ENCODE results near the gene CCDC137. TPM values are rescaled to one million over a fixed set of nuclear protein-coding genes. Genes with fewer than 3 reads are reported as not detected.

The CCDC137 gene
- total RNA-seq, 2 donors from 2014 or later, result 13.7 to 41.1 TPM

GRCh38 chr17:81713556-81714411, 47.2 kb downstream of the CCDC137 start:
- Histone ChIP-seq H3K36me3 (no peaks in the 10 kb centered on the region), H3K4me3 (peak overlapping the region; percentile 75), H3K9ac (ENCODE audit: low read depth in 2 of 2, low read length in 2 of 2) (peak overlapping the region; percentile 78 to 86), H3K4me1 (peaks cover 35% of the 10 kb centered on the region), H3K27me3 (no peaks in the 10 kb centered on the region), H3K27ac (peak overlapping the region; percentile 48), H3K9me3 (no peaks in the 10 kb centered on the region)
- peak; percentile 81 for DNase-seq
- intact Hi-C loops (cut with DNase I), result no loop called here
- TF ChIP-seq CTCF (IDR thresholded peaks at IDR 0.05), result no peak

GRCh38 chr17:81714412-81715106, 48.0 kb downstream of the CCDC137 start:
- no peak overlapping the region for H3K4me3 ChIP-seq
- H3K36me3 ChIP-seq, result no peaks in the 10 kb centered on the region
- peak overlapping the region; percentile 78 to 86 for H3K9ac ChIP-seq (ENCODE audit: low read depth in 2 of 2, low read length in 2 of 2)

GRCh38 chr17:81715107-81715871, 48.8 kb downstream of the CCDC137 start:
- Histone ChIP-seq H3K4me1 (peaks cover 30% of the 10 kb centered on the region), H3K36me3 (no peaks in the 10 kb centered on the region), H3K4me3 (no peak overlapping the region), H3K9me3 (no peaks in the 10 kb centered on the region), H3K9ac (ENCODE audit: low read depth in 2 of 2, low read length in 2 of 2) (no peak overlapping the region), H3K27me3 (no peaks in the 10 kb centered on the region), H3K27ac (no peak overlapping the region)
- no peak for TF ChIP-seq CTCF (IDR thresholded peaks at IDR 0.05)
- no peak for DNase-seq
- intact Hi-C loops (cut with DNase I), result no loop called here

More at GRCh38 chr17:81714412-81715106, 48.0 kb downstream of the CCDC137 start:
- intact Hi-C loops (cut with DNase I), result no loop called here
- H3K4me1 ChIP-seq, result peaks cover 35% of the 10 kb centered on the region
- no peak for DNase-seq
- H3K9me3 ChIP-seq, result no peaks in the 10 kb centered on the region
- no peak for TF ChIP-seq CTCF (IDR thresholded peaks at IDR 0.05)
- no peak overlapping the region for H3K27ac ChIP-seq
- H3K27me3 ChIP-seq, result no peaks in the 10 kb centered on the region

- no peaks in the 10 kb centered on the region for H3K9me3 ChIP-seq
- no peaks in the 10 kb centered on the region for H3K27me3 ChIP-seq
- no peak overlapping the region for H3K9ac ChIP-seq (ENCODE audit: low read depth in 2 of 2, low read length in 2 of 2)
- no peak overlapping the region for H3K27ac ChIP-seq
- H3K36me3 ChIP-seq, result no peaks in the 10 kb centered on the region
- TF ChIP-seq CTCF (IDR thresholded peaks at IDR 0.05), result no peak
- no peak for DNase-seq
- no peak overlapping the region for H3K4me3 ChIP-seq
- intact Hi-C loops (cut with DNase I), result no loop called here
- peaks cover 24% of the 10 kb centered on the region for H3K4me1 ChIP-seq
These were observed 49.5 kb downstream of the CCDC137 start for GRCh38 chr17:81715872-81716673.

- no peaks in the 10 kb centered on the region for H3K36me3 ChIP-seq
- no peak overlapping the region for H3K9ac ChIP-seq (ENCODE audit: low read depth in 2 of 2, low read length in 2 of 2)
- no peaks in the 10 kb centered on the region for H3K9me3 ChIP-seq
- intact Hi-C loops (cut with DNase I), result no loop called here
- H3K4me3 ChIP-seq, result no peak overlapping the region
- DNase-seq, result no peak
- H3K27me3 ChIP-seq, result no peaks in the 10 kb centered on the region
- no peak overlapping the region for H3K27ac ChIP-seq
- TF ChIP-seq CTCF (IDR thresholded peaks at IDR 0.05), result no peak
- peaks cover 18% of the 10 kb centered on the region for H3K4me1 ChIP-seq
These were observed 50.1 kb downstream of the CCDC137 start for GRCh38 chr17:81716674-81716996.
